Measurements from ENCODE around the gene ULK4.

The ULK4 gene

DNA sequence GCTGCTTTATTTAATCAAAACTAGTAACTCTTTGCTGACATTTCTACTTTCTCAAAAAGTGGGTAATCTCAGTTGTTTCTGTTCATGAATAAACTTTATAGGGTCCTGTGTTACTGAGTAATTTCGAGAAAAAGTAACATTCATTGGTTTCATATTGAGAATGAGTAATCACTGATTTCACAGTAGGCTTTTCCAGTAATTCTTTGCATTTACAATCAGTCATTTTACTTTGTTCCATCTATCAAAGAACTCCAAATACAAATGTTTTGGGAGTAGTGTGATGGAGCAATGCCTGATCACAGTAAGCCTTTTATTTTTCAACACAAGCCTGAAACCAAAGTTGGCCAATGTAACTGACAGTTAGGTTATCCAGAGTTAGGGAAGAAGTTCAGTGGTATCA lies 353.6 kb downstream of the ULK4 start:
- TF ChIP-seq, protein P1, sequence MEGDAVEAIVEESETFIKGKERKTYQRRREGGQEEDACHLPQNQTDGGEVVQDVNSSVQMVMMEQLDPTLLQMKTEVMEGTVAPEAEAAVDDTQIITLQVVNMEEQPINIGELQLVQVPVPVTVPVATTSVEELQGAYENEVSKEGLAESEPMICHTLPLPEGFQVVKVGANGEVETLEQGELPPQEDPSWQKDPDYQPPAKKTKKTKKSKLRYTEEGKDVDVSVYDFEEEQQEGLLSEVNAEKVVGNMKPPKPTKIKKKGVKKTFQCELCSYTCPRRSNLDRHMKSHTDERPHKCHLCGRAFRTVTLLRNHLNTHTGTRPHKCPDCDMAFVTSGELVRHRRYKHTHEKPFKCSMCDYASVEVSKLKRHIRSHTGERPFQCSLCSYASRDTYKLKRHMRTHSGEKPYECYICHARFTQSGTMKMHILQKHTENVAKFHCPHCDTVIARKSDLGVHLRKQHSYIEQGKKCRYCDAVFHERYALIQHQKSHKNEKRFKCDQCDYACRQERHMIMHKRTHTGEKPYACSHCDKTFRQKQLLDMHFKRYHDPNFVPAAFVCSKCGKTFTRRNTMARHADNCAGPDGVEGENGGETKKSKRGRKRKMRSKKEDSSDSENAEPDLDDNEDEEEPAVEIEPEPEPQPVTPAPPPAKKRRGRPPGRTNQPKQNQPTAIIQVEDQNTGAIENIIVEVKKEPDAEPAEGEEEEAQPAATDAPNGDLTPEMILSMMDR (IDR thresholded peaks at IDR 0.05; ENCODE audit: insufficient read depth, low read depth, low read length, missing control alignments) = no peak
- peak; percentile 12 for DNase-seq (ENCODE audit: low read depth)
- H3K4me3 ChIP-seq (ENCODE audit: low read depth, low read length) = no peak overlapping the region

DNA sequence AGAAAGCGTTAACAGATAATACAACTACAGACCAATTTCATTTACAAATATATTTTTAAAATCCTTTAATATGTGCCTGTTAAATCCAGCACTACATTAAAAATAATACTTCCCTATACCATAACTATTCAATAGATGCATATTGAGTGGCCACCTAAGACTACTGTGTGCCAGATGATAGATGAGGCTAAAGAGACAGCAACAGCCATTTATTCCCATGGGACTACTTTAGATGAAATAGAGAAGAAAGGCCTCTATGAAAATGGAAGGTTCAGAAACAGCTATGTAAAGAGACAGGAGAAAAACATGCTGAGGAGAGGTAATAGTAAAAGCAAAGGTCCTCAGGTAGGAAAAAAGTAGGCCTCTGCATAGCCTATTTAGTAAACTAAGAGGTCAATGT lies 358.1 kb downstream of the ULK4 start:
- no peak for DNase-seq (ENCODE audit: low read depth)
- no peak overlapping the region for H3K4me3 ChIP-seq (ENCODE audit: low read depth, low read length)
- TF ChIP-seq, protein P1 (IDR thresholded peaks at IDR 0.05; ENCODE audit: insufficient read depth, low read depth, low read length, missing control alignments) = no peak

DNA sequence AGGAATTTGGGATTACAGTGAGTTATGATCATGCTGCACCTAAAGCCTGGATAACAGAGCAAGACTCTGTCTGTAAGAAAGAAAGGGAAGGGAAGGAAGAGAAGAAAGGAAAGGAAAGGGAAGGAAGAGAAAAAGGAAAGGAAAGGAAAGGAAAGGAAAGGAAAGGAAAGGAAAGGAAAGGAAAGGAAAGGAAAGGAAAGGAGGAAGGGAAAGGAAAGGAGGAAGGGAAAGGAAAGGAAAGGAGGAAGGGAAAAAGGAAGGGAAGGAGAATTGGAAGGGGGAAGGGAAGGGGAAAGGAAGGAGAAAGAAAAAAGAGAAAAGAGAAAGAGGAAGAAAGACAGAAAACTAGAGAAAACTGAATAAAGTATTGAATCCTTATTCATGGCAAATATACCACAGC lies 359.8 kb downstream of the ULK4 start:
- no peak overlapping the region for H3K4me3 ChIP-seq (ENCODE audit: low read depth, low read length)
- no peak for DNase-seq (ENCODE audit: low read depth)
- TF ChIP-seq, protein P1 (IDR thresholded peaks at IDR 0.05; ENCODE audit: insufficient read depth, low read depth, low read length, missing control alignments) = no peak

DNA sequence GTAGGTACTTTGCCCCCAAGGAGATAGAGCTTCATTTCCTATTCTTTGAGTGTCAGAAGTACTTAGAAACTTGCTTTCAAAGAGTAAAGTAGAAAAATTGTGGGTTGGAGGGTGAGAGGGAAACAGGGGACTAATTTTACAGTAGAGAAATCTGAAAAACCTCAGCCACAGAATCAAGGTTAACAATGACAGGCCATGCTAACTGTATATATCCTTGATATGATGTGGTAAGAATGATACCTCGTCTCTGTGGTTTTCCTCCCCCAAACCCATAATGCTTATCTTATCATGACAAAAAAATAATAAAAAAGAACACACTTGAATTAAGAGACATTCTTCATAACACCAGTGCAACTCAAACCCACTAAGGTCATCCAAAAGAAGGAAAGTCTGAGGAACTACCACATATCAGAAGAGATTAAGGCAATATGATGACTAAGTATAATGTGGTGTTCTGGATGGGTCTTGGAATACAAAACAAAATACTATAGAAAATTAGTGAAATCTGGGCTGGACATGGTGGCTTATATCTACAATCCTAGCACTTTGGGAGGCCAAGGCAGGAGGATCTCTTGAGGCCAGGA lies 360.4 kb downstream of the ULK4 start:
- no peak overlapping the region for H3K4me3 ChIP-seq (ENCODE audit: low read depth, low read length)
- TF ChIP-seq, protein P1 (IDR thresholded peaks at IDR 0.05; ENCODE audit: insufficient read depth, low read depth, low read length, missing control alignments) = no peak
- no peak for DNase-seq (ENCODE audit: low read depth)

DNA sequence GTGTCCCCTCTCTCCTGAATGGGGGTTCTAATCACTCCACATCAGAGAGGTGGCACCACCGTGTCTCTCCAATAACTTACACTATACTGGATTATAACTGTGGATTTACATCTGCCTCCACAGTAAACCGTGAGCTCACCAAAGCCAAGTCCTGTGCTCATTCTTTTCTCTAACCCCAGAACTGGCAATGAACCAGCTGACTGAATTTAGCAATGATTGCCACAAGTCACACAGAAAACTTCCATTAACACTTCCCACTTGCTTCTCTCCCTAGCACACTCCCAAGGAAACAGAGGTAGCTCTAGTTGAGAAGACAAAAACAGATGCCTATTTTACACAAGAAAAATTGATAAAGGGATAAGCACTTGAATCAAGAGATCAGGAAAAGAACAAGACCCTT lies 361.3 kb downstream of the ULK4 start:
- H3K4me3 ChIP-seq (ENCODE audit: low read depth, low read length) = no peak overlapping the region
- TF ChIP-seq, protein P1 (IDR thresholded peaks at IDR 0.05; ENCODE audit: insufficient read depth, low read depth, low read length, missing control alignments) = no peak
- DNase-seq (ENCODE audit: low read depth) = no peak

DNA sequence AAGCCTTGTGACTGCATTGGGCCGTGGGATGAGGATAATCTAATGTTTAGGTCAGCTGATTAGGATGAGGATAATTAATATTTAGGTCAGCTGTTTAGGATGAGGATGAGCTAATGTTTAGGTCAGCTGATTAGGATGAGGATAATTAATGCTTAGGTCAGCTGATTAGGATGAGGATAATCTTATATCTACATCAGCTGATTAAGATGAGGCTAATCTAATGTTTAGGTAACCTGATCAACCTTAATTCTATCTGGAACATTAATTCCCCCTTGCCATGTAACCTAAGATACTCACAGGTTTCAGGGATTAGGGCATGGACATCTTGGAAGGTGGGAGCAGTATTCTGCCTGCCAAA lies 362.8 kb downstream of the ULK4 start:
- TF ChIP-seq, protein P1 (IDR thresholded peaks at IDR 0.05; ENCODE audit: insufficient read depth, low read depth, low read length, missing control alignments) = no peak
- DNase-seq (ENCODE audit: low read depth) = no peak
- H3K4me3 ChIP-seq (ENCODE audit: low read depth, low read length) = no peak overlapping the region

DNA sequence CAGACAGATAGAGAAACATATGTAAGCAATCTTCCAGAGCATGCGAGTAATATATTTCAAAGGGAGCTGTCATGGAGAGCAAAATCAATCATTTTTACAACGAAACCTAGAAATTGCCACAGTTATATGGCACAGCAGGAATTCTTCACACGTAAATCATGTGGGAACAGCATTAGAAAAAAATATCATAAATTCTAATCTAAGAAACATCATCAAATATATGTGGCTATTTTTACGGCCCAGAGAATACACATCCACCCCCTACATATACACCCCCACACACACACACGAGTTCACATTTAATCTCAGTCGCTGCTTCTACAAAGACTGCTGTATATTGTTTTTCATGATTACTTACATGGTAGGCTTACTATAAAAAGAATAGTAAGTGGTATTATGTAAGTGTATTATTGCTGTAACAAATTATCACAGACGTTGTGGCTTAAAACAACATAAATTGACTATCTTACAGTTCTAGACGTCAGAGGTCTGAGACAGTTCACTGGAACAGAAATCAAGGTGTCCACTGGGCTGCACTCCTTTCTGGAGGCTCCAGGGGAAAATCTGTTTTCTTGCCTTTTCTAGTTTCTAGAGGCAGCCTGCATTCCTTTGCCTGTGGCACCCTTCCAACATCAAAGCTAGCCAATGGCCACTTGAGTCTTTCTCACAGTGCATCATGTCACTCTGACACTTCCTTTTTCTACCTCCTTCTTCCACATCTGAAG lies 363.3 kb downstream of the ULK4 start:
- H3K4me3 ChIP-seq (ENCODE audit: low read depth, low read length) = no peak overlapping the region
- TF ChIP-seq, protein P1 (IDR thresholded peaks at IDR 0.05; ENCODE audit: insufficient read depth, low read depth, low read length, missing control alignments) = no peak
- DNase-seq (ENCODE audit: low read depth) = no peak
